MM.1S (cell line): ENCODE results near the gene MAML3.

Source experiments
- DNase-seq: peaks from one replicate; pipeline ENCODE4 v3.0.0-alpha.2; 2015
- H2AFZ ChIP-seq: fragments of 300-600 bp; sonication (generic); 2 replicates; pipeline ENCODE4 v1.6.0; 2016; ENCODE audit warnings: antibody characterized with exemption, low read length
- H3F3A ChIP-seq: fragments of 300-600 bp; sonication (generic); 2 replicates; pipeline ENCODE4 v1.6.1; 2016; ENCODE audit warnings: mild to moderate bottlenecking, antibody characterized with exemption, low read length, moderate library complexity, mixed read lengths; ENCODE audit not compliant: insufficient read depth
- H3K27ac ChIP-seq: fragments of 300-600 bp; sonication (generic); 2 replicates; pipeline ENCODE4 v1.5.1; 2016; ENCODE audit warnings: mild to moderate bottlenecking, low read length
- H3K27me3 ChIP-seq: fragments of 300-600 bp; sonication (generic); replicated peaks from 2 replicates; pipeline ENCODE4 v1.6.0; 2016; ENCODE audit warnings: low read length; ENCODE audit not compliant: insufficient read depth
- H3K36me3 ChIP-seq: fragments of 300-600 bp; sonication (generic); replicated peaks from 2 replicates; pipeline ENCODE4 v1.6.1; 2016; ENCODE audit warnings: mild to moderate bottlenecking, low read length, mixed read lengths; ENCODE audit not compliant: insufficient read depth
- H3K4me1 ChIP-seq: fragments of 300-600 bp; sonication (generic); 2 replicates; pipeline ENCODE4 v1.6.1; 2016; ENCODE audit warnings: low read length, mixed read lengths
- H3K4me2 ChIP-seq: fragments of 300-600 bp; sonication (generic); 2 replicates; pipeline ENCODE4 v1.6.0; 2016; ENCODE audit warnings: low read depth, low read length
- H3K4me3 ChIP-seq: fragments of 300-600 bp; sonication (generic); 2 replicates; pipeline ENCODE4 v1.5.1; 2016; ENCODE audit warnings: low read length, mixed read lengths
- H3K79me2 ChIP-seq: fragments of 300-600 bp; sonication (generic); 2 replicates; pipeline ENCODE4 v1.6.1; 2016; ENCODE audit warnings: mixed run types, low read length, mixed read lengths
- H3K9ac ChIP-seq: fragments of 300-600 bp; sonication (generic); 2 replicates; pipeline ENCODE4 v1.6.1; 2016; ENCODE audit warnings: low read length, mixed read lengths
- H3K9me2 ChIP-seq: fragments of 300-600 bp; sonication (generic); replicated peaks from 2 replicates; pipeline ENCODE4 v1.6.1; 2016; ENCODE audit warnings: mild to moderate bottlenecking, low read length, mixed read lengths; ENCODE audit not compliant: insufficient read depth
- H3K9me3 ChIP-seq: fragments of 300-600 bp; sonication (generic); replicated peaks from 2 replicates; pipeline ENCODE4 v1.6.1; 2016; ENCODE audit warnings: mild to moderate bottlenecking, low read length, mixed read lengths; ENCODE audit not compliant: insufficient read depth
- H4K20me1 ChIP-seq: fragments of 300-600 bp; sonication (generic); 2 replicates; pipeline ENCODE4 v1.6.1; 2016; ENCODE audit warnings: mild to moderate bottlenecking, low read length, moderate library complexity, mixed read lengths; ENCODE audit not compliant: insufficient read depth
- CTCF ChIP-seq: fragments of 300-600 bp; sonication (generic); IDR thresholded peaks from 2 replicates; pipeline ENCODE4 v1.5.1; 2016; ENCODE audit warnings: antibody characterized with exemption, low read length, mixed read lengths
- EZH2 ChIP-seq: fragments of 300-600 bp; sonication (generic); optimal IDR thresholded peaks from 2 replicates; pipeline ENCODE3; 2017; ENCODE audit warnings: low read depth, mild to moderate bottlenecking, antibody characterized with exemption, low read length, mixed read lengths
- EZH2phosphoT487 ChIP-seq: fragments of 300-600 bp; sonication (generic); IDR thresholded peaks from 2 replicates; pipeline ENCODE4 v1.6.1; 2018; ENCODE audit warnings: antibody characterized with exemption, low read length

MAML3 gene

DNA sequence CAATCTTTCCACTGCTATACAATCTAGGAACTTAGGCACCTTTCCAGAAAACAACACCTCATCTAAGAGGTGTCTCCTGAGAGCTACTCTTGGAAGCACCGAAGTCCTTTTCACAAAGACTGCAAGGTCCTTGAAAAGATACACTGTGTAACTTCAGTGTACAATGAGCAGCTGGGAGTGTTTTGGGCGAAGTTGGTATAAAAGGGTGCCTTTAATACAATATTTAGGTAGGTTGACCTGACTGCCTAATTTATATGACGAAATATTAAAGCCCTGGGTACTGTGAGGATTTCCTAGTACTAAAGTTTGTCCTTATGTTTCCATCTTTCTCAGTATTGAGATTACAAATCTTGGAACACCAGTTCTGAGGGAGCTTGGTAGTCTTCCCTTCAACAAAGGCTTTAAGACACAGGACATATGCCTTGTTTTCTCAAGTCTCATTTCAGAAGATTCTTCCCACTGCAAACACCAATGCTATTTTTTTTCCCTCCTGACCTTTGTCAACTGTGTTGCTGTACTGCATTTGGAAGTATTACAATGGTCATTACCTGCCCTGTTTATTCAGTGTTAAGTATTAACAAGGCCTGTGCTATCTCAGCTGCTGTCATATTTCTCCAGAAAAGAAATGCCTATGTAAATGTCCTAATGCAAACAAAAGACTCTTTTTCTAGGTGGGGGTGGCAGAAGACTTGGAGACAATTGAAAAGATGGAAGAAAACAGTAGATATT, 134.2 kb downstream of the MAML3 start:
- H3K9me3 ChIP-seq, result no peaks in the 10 kb centered on the region
- H3K4me1 ChIP-seq, result no peaks in the 10 kb centered on the region
- no peak overlapping the region for H3K4me3 ChIP-seq
- H3K9ac ChIP-seq, result no peak overlapping the region
- H3F3A ChIP-seq, result no peaks in the 10 kb centered on the region
- no peak overlapping the region for H3K4me2 ChIP-seq
- no peak for TF ChIP-seq EZH2phosphoT487
- TF ChIP-seq EZH2, result no peak
- no peak for TF ChIP-seq CTCF
- no peak overlapping the region for H2AFZ ChIP-seq
- no peak for DNase-seq
- H3K79me2 ChIP-seq, result no peaks in the 10 kb centered on the region
- H3K27me3 ChIP-seq, result no peaks in the 10 kb centered on the region
- no peak overlapping the region for H3K27ac ChIP-seq
- no peaks in the 10 kb centered on the region for H3K36me3 ChIP-seq
- no peaks in the 10 kb centered on the region for H4K20me1 ChIP-seq
- no peaks in the 10 kb centered on the region for H3K9me2 ChIP-seq

DNA sequence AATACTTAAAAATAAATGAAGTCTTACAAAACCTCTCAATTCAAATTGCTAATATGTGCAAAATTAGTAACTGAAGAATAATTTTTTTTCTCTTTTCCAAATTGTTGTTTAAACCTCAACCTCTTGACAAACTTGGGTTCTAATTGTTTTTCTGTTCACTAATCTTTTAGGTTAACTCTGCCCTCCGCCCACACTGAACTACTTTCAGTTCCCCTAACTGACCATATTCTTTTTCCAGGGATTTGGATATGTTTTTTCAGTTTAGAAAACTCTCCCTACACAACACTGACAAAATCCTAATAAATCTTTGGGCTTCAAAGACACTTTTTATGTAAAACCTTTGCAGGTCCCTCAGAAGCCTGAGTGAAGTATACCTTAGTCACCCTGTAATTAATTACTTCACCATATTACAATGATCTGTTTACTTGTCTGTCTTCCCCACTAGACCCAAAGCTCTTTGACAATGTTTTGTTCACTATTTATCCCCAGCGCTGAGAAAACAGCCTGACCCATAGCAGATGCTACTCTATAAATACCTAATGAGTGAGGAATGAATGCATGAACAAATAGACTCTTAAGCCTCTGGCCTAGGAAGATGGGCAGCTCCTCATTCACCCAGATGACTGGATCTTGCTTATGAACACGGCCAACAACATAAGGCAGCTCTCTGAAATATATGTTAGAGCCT, 134.9 kb downstream of the MAML3 start:
- Histone ChIP-seq H3K4me1 (no peaks in the 10 kb centered on the region), H3K79me2 (no peaks in the 10 kb centered on the region), H3K4me2 (no peak overlapping the region)

GRCh38 chr4:140014284-140014683, 139.7 kb downstream of the MAML3 start:
- TF ChIP-seq EZH2, result no peak
- no peak for TF ChIP-seq EZH2phosphoT487
- TF ChIP-seq CTCF, result no peak
- no peak overlapping the region for H3K27ac ChIP-seq
- no peaks in the 10 kb centered on the region for H3K9me3 ChIP-seq
- H4K20me1 ChIP-seq, result no peaks in the 10 kb centered on the region
- no peaks in the 10 kb centered on the region for H3K4me1 ChIP-seq
- no peak overlapping the region for H3K4me2 ChIP-seq
- H3K36me3 ChIP-seq, result no peaks in the 10 kb centered on the region
- no peak for DNase-seq
- no peaks in the 10 kb centered on the region for H3K79me2 ChIP-seq
- H3K4me3 ChIP-seq, result no peak overlapping the region
- H2AFZ ChIP-seq, result no peak overlapping the region
- no peak overlapping the region for H3K9ac ChIP-seq
- no peaks in the 10 kb centered on the region for H3F3A ChIP-seq
- H3K27me3 ChIP-seq, result no peaks in the 10 kb centered on the region
- H3K9me2 ChIP-seq, result no peaks in the 10 kb centered on the region

More for the DNA sequence above, 134.9 kb downstream of the MAML3 start:
- H3K9ac ChIP-seq, result no peak overlapping the region
- TF ChIP-seq EZH2 (no peak), EZH2phosphoT487 (no peak), CTCF (no peak)
- H3K27ac ChIP-seq, result no peak overlapping the region
- H3F3A ChIP-seq, result no peaks in the 10 kb centered on the region
- H3K9me3 ChIP-seq, result no peaks in the 10 kb centered on the region
- no peaks in the 10 kb centered on the region for H3K27me3 ChIP-seq
- no peak for DNase-seq
- no peak overlapping the region for H3K4me3 ChIP-seq
- H3K9me2 ChIP-seq, result no peaks in the 10 kb centered on the region
- H4K20me1 ChIP-seq, result no peaks in the 10 kb centered on the region
- H2AFZ ChIP-seq, result no peak overlapping the region
- H3K36me3 ChIP-seq, result no peaks in the 10 kb centered on the region
